Fibroblast of gingiva (primary cell): ENCODE data around the gene STK40.

Experiments
- DNase-seq: peaks from one replicate; pipeline ENCODE4 v3.0.0-alpha.2; 2011; ENCODE audit warnings: low read depth

The STK40 gene

DNA sequence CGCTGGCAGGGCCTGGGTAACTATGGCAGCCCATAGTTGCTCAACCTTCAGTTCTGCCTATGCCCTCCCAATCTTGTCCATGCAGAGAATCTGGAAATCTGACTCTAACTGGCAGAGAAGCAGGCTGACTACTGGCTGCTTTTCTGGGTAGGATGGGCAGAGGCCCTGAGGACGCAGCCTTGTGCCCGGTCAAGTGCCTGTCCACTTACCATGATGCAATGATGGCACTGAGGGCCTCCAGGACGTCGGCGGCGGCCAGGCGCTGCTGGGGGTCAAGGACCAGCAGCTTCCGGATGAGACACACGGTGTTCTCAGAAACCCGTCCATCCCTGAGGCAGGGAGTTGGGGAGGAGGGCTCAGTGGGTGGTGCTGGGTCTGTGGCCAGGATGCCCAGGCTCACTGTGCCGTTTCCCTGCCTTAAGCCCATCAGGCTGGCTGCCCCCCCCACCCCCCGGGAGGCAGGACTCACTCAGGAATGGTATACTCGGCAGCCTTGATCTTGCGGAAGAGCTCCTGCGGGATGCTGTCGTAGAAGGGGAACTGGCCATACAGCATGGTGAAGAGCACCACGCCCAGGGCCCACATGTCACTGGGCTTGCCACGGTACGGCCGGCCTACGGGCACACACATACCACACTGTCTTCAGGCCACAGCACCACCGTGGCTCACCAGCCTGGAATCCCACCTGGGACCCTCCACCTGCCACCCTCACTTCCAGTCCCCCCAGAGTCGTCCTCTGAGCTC is 41.9 kb downstream of the STK40 start:
- peak; percentile 44 for DNase-seq

DNA sequence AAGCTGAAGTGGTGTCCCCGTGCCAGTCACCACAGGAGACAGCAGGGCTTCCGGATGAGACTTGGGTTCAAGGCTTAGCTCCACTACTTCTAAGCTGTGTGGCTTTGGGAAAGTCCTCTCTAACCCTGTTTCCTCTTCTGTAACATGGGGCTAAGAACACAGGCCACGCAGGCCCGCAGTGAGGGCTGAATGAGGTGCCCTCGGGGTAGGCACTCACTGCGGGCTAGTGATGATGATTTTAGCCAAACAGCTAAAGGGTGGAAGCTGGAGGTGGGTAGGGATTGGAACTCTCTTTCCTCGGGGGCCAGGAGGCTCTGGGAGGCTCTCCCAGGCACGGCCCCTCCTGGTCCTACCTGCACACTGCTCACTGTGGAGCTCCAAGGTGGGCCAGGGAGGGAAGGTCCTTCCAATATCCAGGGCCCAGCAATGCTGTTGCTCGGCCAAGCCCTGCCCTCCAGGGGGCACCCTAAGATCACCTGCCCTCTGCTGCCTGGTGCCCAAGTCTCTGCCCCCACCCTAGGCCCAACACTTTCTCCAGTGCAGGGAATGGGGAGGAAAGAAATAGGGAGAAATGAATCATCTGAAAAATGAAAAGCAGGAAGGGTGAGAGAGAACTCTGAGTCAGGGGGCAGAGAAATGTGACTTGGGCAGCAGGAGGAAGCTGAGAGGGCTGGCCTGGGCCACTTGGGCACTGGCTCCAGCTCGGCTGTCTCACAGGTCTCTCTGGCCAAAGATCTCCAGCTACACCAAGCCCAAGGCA is 43.1 kb downstream of the STK40 start:
- DNase-seq, result peak; percentile 58

DNA sequence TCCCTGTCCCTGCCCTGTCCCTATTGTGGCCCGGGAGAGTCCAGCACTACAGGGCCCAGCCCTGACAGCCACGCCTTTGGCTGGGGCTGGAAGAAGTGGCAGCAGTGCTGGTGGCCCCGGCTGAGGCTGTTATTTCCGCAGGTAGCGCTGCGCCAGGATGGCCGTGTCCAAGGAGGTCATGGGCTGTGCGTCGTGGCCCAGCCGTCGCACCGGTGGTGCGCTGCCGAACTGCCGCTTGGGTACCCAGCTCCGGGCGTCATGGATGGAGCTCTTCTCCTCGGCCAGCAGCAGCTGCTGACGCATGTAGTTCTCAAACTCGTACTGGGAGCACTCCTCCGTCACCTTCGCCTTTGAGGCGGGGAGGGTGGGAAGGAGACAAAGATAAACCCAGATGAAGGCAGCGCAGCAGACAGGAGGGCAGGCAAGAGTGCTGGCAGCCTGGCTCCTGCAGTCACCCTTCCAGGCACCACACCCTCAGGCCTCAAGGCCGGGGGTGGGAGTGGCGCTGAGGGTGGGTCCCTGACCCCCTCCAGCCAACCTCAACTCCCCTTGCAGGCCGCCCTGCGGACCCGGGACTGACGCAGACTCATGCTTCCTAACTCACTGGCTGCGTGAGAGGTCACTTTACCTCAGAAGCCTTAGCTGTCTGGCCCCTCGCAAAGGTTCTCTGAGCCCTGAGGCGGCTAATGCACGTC is 44.0 kb downstream of the STK40 start:
- no peak for DNase-seq

DNA sequence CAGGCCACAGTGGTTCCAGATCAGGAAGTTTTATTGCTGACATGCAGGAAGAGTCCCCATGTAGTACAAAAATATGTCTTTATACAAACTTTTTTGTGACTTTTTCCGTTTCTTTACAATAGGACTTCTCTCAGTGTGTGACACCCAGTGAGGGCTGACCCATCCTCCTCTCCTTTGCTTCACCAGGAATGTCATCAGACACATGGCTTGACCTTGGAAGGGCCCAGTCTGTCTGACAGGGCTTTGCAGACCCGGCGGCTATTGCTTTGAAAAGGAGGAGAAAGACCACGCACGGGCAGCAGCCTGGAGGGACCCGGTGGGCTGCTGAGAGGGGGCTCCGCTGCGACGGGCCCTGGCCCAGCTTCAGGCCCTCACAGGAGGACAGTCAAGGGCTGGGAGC is 46.1 kb downstream of the STK40 start:
- no peak for DNase-seq

DNA sequence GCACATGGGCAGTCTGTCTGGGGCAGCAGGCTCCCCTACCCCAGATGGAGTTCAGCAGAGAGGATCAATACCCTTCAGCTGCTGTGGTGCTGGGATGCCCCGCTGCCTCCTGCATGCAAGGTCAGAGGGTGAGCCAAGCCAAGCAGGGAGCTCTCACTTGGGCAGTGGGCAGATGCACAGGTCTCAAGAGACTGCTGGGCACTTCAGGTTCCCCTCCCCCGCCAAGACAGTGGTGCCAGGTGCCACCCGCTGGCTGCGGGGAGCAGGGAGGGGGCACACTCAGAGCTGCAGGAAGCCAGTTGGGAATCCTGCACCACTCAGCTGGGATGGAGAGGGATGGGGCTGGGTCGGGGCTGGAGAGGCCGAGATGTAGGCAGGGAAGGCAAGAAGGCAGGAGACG is 46.5 kb downstream of the STK40 start:
- no peak for DNase-seq

DNA sequence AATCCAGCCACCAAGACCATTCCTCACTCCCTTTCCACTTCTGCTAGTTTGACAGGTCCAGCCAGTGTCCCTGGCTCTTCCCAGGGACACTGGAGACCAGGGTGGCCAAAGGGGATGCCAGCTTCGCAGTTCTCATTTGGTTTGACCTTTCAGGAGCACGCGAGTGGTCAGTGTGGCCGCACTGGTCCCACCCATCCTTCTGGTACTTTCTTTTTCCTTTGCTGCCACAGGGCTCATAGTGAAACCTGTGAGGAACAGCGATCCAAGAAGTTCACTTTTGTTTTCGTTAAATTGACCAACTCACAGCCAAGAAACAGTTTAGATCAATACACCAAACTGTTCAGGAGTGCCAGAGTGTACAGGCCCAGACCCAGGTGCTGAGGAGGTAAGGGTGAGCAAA is 47.9 kb downstream of the STK40 start:
- no peak for DNase-seq

DNA sequence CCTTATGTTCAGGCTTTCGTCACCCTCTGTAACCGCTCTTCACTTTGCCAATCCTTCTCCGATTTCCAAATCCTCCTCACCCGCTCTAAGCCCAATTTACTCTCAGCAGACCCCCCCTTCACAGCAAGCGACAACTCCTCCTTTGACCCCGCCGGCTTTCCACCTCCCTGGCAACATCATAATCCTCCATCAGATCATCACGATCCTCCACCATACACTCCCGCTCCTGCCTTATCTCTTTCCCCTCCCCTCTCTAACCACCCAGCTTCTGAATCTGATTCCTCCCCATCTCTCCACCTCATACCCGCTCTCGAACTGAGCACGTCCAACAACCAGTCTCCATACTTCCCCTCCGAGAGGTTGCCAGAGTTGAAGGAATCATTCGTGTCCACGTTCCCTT is 54.8 kb downstream of the STK40 start:
- DNase-seq, result peak; percentile 50

DNA sequence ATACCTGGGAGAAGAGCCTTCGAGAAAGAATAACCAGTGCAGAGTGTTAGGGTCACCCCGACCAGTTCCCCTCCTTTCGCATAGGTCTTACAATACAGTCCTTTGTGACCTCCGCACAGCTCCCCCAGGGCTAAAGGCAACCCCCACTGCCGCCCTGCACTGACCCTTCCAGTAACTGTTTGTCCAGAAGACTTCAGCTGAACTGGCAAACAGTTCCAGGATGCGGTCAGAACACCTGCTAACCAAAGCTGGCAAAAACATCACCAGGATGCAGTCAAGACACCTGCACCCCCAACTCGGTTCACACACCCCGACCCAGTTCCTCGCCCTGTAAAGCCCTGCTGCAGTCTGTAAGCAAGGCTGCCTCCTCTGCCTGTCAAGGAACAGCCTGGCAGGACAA is 55.9 kb downstream of the STK40 start:
- no peak for DNase-seq

DNA sequence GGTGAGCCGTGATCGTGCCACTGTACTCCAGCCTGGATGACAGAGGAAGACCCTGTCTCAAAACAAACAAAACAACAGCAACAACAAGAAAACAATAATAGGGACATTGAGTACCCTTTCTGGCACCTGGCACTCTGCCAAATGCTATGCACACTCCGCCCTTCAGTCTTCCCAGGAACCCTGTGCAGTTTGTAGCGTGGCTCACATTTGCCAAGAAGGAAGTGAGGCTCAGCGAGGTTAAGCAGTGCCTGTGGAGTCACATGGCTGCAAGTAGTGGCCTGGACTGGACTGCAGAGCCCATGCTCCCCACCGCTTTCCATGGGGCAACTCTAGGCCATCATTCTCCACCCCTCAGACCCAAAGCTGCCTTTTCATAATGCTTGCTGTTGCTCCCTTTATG is 57.0 kb downstream of the STK40 start:
- DNase-seq, result no peak

DNA sequence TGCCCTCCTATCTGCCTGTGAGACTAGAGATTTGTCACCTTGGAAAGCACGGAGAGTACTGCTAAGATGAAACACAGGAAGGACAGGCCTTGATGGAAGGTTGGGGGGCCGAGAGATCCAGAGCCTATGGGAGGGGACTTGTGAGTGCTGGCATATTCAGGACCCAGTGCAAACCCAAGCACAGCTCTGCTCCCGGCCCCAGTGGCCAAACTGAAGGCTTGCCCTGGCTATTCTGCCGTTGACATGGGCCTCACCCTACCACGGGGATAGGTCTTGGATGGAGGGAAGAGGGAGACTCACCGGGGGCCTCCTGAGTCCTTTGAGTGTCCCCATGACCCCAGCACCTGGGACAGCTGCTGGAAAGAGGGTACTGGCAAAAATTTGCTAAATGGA is 57.6 kb downstream of the STK40 start:
- DNase-seq, result no peak

DNA sequence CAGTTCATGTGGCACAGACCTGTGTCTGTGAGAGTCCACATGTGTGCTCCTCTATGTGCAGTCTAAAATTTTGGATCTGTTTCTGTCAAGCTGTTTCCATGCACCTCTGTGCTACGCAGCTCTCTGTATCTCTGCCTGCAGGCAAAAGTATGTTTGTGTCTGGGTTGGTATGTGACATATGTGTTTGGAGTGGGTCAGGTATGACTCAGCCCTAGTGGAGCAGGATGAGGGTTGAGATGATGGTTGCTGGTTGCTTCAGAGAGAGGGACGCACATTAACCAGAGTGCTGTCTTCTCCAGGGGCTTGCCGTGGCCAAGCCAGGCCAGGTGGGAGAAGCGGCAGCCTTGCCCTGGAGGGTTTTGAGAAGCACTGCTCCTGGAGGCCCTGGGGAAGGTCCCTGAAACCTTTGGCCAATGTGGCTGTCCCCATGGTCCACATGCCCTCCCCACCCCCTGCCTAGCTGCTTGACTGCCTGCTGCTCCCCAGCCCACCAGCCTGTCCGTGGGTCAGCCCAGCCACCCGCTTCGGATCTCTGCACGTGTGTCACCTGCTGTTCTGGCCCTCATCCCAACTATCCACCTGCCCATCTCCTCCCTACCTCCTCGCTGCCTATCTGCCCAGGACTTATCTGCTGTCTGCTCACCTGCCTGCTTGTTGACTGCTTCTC is 58.2 kb downstream of the STK40 start:
- DNase-seq, result no peak

DNA sequence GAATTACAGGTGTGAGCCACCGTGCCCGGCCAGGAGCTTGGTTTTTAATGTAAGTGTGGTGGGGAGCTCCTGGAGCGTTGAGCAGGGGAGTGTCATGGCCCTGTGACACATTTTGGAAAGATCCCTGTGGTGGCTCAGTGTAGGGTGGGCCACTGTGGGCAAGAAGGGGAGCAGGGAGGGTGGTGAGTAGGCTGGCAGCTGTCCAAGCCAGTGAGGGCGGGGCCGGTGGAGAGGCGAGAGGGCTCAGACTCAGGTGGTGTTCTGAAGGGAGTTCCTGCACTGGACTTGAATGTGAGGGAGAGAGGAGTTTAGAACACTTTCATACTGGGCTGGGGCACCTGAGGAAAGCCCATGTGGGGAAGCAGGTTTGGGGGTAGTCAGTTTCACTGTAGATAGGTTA is 59.2 kb downstream of the STK40 start:
- DNase-seq, result no peak

DNA sequence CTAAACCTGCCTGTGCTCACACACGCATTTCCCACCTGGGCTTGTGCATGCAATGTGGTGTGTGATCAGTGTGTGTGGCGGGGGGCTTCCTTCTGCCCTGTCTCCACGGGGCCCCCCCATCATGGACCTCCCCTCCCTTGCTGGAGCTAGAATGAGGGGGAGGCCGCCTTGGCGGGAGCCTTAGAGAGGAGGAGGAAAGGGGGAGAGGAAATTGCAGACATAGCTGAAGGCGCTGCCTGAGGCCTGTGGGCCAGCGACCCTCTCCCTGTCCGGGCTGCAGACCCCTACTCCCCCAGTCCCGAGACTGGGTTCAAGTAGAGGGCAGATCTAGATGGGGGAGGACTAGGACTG is 61.4 kb downstream of the STK40 start:
- DNase-seq, result no peak

DNA sequence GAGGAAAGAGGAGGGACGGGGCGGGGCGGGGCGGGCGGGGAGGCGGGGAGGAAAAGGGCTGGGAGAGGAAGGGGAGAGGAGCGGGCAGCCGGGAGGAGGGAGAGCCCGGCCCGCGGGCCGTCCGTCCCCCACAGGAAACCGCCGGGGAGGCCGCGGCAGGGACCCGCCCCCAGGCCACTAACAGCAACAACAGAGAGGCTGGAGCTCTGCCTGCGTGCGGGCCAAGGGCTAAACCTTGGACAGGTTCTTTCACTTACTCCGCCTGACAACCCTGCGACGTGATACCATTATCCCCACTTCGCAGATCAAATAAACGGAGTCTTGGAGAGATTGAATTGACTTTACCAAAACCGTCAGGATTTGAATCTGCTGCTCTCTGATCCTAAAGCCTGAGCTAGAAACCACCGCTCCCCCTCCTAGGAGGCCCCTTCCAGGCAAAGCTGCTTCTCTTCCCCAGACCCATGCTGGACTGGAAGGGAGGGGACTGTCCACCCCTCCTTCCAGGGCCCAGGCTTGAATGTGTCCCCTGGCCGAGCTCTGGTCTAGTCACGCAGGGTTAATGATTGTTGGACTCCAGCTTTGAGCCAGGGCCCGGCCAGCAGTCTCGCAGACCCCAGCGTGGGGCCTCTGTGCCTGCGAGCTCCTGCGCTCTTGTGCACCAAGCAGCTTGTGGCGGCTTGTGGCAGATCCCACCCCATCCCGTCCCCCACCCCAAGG is 61.9 kb downstream of the STK40 start, which contains the start of gene EVA1B:
Gene EVA1B (minus strand): TSS at position 10 of the 717 bp plus-strand sequence. CDS start 608 bp downstream, outside the sequence.
- peak; percentile 82 for DNase-seq

DNA sequence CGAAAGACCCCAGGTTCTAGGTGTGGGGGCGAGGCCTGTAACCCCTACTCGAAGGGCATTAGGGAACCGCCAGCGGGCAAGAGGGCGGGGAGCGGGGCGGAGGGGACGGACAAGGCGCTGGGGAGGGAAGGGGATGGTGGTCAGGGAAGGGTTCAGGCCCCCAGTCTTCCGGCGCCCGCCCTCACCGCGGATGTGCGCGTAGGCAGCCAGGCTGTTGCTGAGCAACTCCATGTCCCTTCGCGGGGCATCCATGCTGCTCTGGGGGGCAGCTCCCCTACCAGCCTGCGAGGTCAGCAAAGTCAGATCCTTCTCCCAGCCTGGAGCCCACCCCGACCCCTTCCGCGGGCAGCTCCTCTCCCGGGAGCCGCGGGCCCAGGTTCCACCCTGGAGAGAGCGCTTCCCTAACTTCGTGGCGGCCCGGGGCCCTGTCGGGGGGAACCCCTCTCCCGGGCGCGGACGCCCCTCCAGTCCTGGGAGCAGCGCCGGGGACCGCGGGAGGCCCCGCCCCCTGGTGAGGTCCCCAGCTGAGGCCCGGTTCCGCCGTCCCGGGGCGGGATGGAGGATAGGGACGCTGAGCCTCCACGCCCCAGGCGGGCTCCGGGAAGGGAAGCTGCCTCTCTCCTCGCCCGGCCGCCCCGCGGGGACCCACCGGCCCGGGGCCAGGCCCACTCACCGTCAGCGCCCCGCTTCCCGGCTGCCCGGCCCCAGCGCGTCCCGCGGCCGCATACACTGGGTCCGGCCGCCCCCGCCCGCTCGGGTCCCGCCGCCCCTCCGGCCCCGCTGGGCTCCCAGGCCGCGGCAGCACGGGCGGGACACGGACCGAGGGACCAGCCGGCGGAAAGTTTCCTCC is 62.7 kb downstream of the STK40 start:
- DNase-seq, result peak; percentile 73

DNA sequence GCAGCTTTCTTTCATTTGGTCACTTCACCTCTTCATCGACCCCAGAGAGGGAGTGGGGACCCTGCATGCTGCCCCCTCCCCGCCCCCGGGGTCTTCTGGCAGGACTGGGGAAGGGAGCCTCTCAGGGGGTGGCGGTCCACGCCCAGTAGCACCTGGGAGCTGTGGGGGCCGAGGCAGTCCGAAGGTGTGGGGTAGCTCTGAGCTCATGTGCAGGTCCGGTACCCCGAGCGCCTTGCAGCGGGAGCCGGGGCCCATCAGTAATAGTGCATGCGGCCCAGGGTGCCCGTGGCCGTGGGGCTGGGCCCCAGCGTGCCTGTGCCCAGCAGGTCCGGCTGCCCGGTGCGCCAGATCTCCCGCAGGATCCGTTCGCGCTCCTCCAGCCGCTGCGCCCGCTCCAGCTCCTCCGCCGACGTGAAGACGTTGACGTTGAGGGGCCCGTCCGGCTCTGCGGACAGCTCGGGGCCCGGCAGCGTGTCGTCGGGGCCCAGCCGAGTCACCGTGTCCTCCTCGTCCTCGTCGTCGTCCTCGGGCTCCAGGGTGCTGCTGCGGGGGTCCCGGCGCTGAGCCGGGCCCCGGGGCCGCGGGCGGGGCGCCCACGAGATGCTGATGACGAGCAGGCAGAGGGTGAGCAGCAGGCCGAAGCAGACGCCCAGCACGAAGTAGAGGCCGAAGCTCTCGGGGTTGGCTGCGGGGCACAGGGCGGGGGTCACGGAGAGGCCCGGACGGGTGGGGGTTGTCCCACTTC is 63.5 kb downstream of the STK40 start:
- DNase-seq, result no peak

DNA sequence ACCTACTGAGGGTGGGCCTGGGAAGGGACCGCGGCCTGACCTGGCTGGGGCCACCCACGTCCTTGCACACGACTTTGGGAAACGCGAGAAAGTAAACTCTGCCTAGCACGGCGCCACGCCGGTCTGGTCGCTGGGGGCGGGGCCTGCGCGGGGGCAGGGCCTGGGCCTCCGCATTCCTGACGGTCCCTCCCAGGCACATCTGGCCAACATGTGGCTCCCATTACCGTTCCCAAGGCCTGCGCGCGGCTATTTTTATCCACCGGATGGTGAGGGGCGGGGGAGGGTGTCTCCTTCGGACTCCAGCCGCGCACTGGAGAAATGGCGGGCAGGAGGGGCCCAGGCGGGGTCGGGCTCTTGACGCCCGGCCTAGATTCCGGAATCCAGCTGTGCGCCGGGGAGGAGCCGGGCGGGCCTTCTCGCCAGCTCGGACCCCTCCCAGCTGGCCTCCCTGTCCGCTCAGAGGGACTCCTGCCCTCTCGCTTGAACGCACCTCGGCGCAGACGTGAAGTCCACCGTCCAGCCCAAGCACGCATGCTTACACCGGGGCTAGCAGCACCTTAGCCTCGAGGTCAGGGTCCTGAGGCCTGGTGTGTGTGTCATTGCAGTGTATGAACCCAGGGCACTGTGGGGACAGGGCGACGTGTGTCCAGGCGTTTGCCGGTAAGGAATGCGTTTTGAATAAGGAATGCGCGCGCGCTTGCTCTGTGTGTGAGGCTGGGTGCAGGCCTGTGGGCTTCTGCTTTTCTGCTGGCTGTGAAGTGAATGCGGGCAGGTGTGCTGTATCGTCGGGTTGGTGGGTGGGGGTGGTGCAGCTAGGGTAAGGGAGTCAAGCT is 64.4 kb downstream of the STK40 start:
- peak; percentile 98 for DNase-seq

DNA sequence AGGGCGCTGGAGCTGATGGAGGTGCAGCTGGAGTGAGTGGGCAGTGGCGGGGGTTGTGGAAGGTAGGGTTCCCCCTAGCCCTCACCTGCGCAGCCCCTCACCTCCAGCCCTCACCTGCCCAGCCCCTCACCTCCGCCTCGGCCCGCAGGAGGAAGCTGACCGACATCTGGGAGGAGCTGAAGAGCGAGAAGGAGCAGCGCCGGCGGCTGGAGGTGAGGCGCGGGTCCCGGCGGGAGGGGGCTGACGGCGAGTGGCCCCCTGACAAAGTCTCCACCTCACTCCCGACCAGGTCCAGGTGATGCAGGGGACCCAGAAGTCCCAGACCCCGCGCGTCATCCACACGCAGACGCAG is 65.0 kb downstream of the STK40 start:
- no peak for DNase-seq

DNA sequence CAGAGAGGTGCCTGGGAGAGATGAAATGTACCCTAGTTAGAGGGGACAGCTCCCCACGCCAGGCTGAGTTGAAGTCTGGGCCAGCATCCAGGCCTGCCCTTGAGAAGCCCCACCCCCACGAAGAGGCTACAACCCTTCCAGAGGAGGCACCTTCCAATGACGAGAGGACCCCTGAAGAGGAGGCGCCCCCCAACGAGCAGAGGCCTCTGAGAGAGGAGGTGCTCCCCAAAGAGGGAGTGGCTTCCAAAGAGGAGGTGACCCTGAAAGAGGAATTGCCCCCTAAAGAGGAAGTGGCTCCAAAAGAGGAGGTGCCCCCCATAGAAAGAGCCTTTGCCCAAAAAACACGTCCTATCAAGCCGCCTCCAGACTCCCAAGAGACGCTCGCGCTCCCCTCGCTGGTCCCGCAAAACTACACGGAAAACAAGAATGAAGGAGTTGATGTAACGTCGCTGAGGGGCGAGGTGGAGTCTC is 65.4 kb downstream of the STK40 start:
- no peak for DNase-seq
